K562 (cell line): Measurements from ENCODE around the gene SPRTN. TPM values are rescaled to one million over a fixed set of nuclear protein-coding genes. Genes with fewer than 3 reads are reported as not detected.

Source experiments
- ATAC-seq: fragments of 200-7000 bp; cut with Tn5 transposase; 3 replicates; pipeline ENCODE4 v1.9.1; 2020; ENCODE audit warnings: moderate library complexity
- BruUV-seq: library from RNA; stranded (reverse); fragments of 400-500 nt; replicated peaks from 2 replicates; lab custom pipeline; 2021; lab: Mats Ljungman, UMichigan
- CTCF ChIA-PET: fragments of 300-600 bp; formaldehyde crosslinking; extraction: SDS; loops from one replicate; lab custom pipeline; 2021; ENCODE audit warnings: low intra/inter-chr PET ratio; lab: Yijun Ruan, JAX
- POLR2A ChIA-PET: fragments of 300-600, 350-650 bp; sonication (Branson Sonifier 250); formaldehyde crosslinking; extraction: SDS; loops from one replicate; lab custom pipeline; 2021; ENCODE audit warnings: antibody characterized with exemption, inconsistent platforms; lab: Yijun Ruan, JAX
- DNase-seq, 4 experiments: peaks; one replicate each; pipeline versions ENCODE4 v3.0.0 to v3.0.0-alpha.2; 2011 to 2018; ENCODE audit warnings: low spot score in 3 of 4, mixed read lengths in 3 of 4; ENCODE audit errors: extremely low read depth in 1 of 4
- FAIRE-seq: peaks from 2 replicates; lab custom pipeline; 2011; peaks lifted over from hg19 to GRCh38; lab: Jason Lieb, UNC
- H2AFZ ChIP-seq: 2 replicates; pipeline ENCODE4 v1.6.0; 2011; ENCODE audit warnings: low read depth, low read length, control low read depth, inconsistent platforms
- H3K27ac ChIP-seq: fragments of 200-600 bp; 3 replicates; pipeline ENCODE4 v1.8.0; 2011; ENCODE audit warnings: low read depth, mild to moderate bottlenecking, control low read depth, inconsistent platforms, low read length, moderate library complexity, mixed read lengths; ENCODE audit errors: extremely low read depth
- H3K27me3 ChIP-seq, 2 experiments: fragments of 300-600 bp in 1 of 2; 2 replicates in 1 of 2; 3 replicates in 1 of 2; pipeline versions ENCODE4 v1.6.0 to v1.8.0; 2011; ENCODE audit warnings: inconsistent platforms in 2 of 2, low read length in 2 of 2, mild to moderate bottlenecking in 1 of 2, mixed read lengths in 1 of 2, moderate library complexity in 1 of 2; ENCODE audit not compliant: control insufficient read depth in 2 of 2, insufficient read depth in 2 of 2
- H3K36me3 ChIP-seq: fragments of 300-600 bp; 3 replicates; pipeline ENCODE4 v1.8.0; 2011; ENCODE audit warnings: mild to moderate bottlenecking, low read length, inconsistent platforms; ENCODE audit not compliant: control insufficient read depth, insufficient read depth
- H3K4me1 ChIP-seq, 2 experiments: fragments of 200-600 bp in 1 of 2; replicated peaks in 1 of 2; 2 replicates in 1 of 2; 3 replicates in 1 of 2; pipeline versions ENCODE4 v1.5.1 to v1.8.0; 2011; ENCODE audit warnings: inconsistent platforms in 2 of 2, low read length in 2 of 2, mild to moderate bottlenecking in 1 of 2, mixed read lengths in 1 of 2, moderate library complexity in 1 of 2; ENCODE audit not compliant: control insufficient read depth in 2 of 2, insufficient read depth in 2 of 2
- H3K4me2 ChIP-seq: 2 replicates; pipeline ENCODE4 v1.6.1; 2011; ENCODE audit warnings: low read length, control low read depth, inconsistent platforms, mixed read lengths; ENCODE audit not compliant: insufficient read depth
- H3K4me3 ChIP-seq: fragments of 200-600 bp; sonication (generic), shearing (Covaris generic); 2 replicates; pipeline ENCODE4 v1.5.1; 2016; ENCODE audit warnings: control low read depth, inconsistent platforms
- H3K79me2 ChIP-seq: fragments of 200-600 bp; 3 replicates; pipeline ENCODE4 v1.8.0; 2011; ENCODE audit warnings: low read length, inconsistent platforms; ENCODE audit not compliant: control insufficient read depth, insufficient read depth
- H3K9ac ChIP-seq, 2 experiments: 2 replicates each; pipeline versions ENCODE4 v1.6.0 to v1.6.1; 2011; ENCODE audit warnings: low read depth in 2 of 2, low read length in 2 of 2, control low read depth in 1 of 2, inconsistent platforms in 1 of 2, mild to moderate bottlenecking in 1 of 2, mixed read lengths in 1 of 2; ENCODE audit not compliant: insufficient read depth in 1 of 2
- H3K9me1 ChIP-seq: one replicate; pipeline ENCODE4 v1.6.0; 2011; ENCODE audit warnings: inconsistent platforms, mild to moderate bottlenecking, low read length, moderate library complexity; ENCODE audit not compliant: control insufficient read depth, insufficient read depth
- H3K9me3 ChIP-seq: replicated peaks from 2 replicates; pipeline ENCODE4 v1.5.1; 2011; ENCODE audit warnings: low read depth, low read length, inconsistent platforms; ENCODE audit not compliant: control insufficient read depth, insufficient read depth
- H4K20me1 ChIP-seq: replicated peaks from 2 replicates; pipeline ENCODE4 v1.6.1; 2011; ENCODE audit warnings: low read length, inconsistent platforms, mixed read lengths; ENCODE audit not compliant: control insufficient read depth, insufficient read depth
- ASH1L ChIP-seq: fragments of 450-650 bp; IDR thresholded peaks from 2 replicates; pipeline ENCODE4 v1.6.1; 2018; ENCODE audit warnings: borderline replicate concordance, mild to moderate bottlenecking, low read depth; ENCODE audit not compliant: partially characterized antibody
- FOXK1 ChIP-seq: sonication (generic); formaldehyde crosslinking; IDR thresholded peaks from 2 replicates; pipeline ENCODE4 v1.8.0; 2022; ENCODE audit warnings: missing genetic modification reagents, mild to moderate bottlenecking, borderline replicate concordance
- NR2C1 ChIP-seq, 2 experiments: fragments of 450-650 bp; IDR thresholded peaks; 2 replicates each; pipeline ENCODE4 v1.6.1; 2017; ENCODE audit warnings: mild to moderate bottlenecking in 2 of 2, antibody characterized with exemption in 1 of 2, inconsistent platforms in 1 of 2, missing compliant biosample characterization in 1 of 2, missing genetic modification characterization in 1 of 2
- WGBS: fragments of 100-300 bp; shearing (Covaris generic); methylation state at CpG from one replicate; pipeline ENCODE4 v1.1.6; 2016; ENCODE audit warnings: low coverage, mixed read lengths; ENCODE audit not compliant: insufficient coverage; ENCODE audit errors: missing lambda C conversion rate; 5-methylcytosine and 5-hydroxymethylcytosine counted together
- in situ Hi-C: fragments of 300-500 bp; cut with MboI; formaldehyde crosslinking; loops from 4 replicates; pipeline ENCODE4 v1.15.0; 2018; ENCODE audit warnings: inconsistent platforms, mixed read lengths
- intact Hi-C: fragments of 100-400 bp; cut with micrococcal nuclease; formaldehyde crosslinking; loops from 2 replicates; pipeline ENCODE4 v1.14.2; 2022
- polyA plus RNA-seq, 8 experiments: library from polyadenylated mRNA; depleted of rRNA in 4 of 8; stranded (reverse) in 5 of 8; unstranded in 3 of 8; fragments of >200 nt; fragmentation: Nextera tagmentation in 2 of 8; fragmentation: Illumina TruSeq in 1 of 8; extraction: Ambion mirVana in 2 of 8; extraction: Trizol in 1 of 8; gene quantifications; 2 replicates each; pipeline versions ENCODE4 v1.2.1 to v1.2.3, GENCODE V29; 2011 to 2014; ENCODE audit warnings: inconsistent platforms in 1 of 8, missing spikeins in 1 of 8
- total RNA-seq, 7 experiments: library from RNA; depleted of rRNA in 6 of 7; stranded (reverse); fragments of >200 nt in 6 of 7; fragmentation: Illumina TruSeq in 2 of 7; extraction: Trizol in 2 of 7; gene quantifications; 2 replicates each; pipeline versions ENCODE4 v1.2.1 to v1.2.3, GENCODE V29; 2011 to 2021; ENCODE audit warnings: low replicate concordance in 1 of 7
- TF ChIP-seq, protein P1 (sequence below): IDR thresholded peaks from 2 replicates; pipeline ENCODE4 v1.6.1; 2016; ENCODE audit warnings: missing genetic modification characterization, missing compliant biosample characterization
- TF ChIP-seq, protein P2 (sequence below), 2 experiments: fragments of 450-650 bp in 1 of 2; sonication (generic) in 1 of 2; formaldehyde crosslinking in 1 of 2; IDR thresholded peaks; 2 replicates each; pipeline versions ENCODE4 v1.7.1 to v1.9.0; 2016 to 2022; ENCODE audit warnings: inconsistent platforms in 1 of 2, mild to moderate bottlenecking in 1 of 2, missing genetic modification reagents in 1 of 2

Gene SPRTN
- total and polyA plus RNA-seq, 9 of the 15 experiments (the other 6 are each of a cell fraction or from before 2014, with no cell fraction given), result 8.1 to 32.5 (median 21.2) TPM

DNA sequence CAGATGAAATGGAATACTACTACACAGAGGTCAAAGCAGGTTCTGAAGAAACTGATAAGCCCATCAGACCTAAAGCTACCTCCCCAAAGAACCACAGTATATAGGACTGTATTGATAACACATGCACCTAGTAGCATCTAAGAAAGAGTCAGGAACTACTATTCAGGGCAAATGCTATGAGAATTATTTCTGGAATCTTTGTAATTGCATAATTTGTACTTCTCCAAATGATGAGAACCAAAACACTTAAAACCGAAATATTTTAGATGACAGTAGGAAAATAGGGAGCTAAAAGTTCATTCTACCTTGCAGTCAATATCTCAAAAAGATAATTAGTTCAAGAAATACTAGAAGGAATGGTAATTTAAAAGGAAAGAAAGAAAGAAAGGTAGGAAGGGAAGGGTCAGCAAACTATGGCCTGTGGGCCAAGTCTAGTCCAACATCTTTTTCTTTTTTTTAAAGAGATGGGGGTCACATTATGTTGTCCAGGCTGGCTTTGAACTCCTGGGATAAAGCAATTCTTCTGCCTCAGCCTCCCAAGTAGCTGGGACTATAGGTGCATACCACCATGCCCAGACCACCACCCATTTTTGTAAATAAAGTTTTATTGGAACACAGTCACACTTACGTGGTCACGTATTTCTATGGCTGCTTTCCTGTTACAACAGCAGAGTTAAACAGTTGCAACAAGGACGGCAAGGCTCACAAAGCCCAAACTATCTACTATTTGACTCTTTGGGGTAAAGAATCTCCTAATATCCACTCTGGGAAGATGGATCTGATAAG is 60.0 kb downstream of the SPRTN start:
- Histone ChIP-seq H3K4me3 (no peak overlapping the region), H3K9ac (no peak overlapping the region), H3K4me1 (peaks cover 0 to 4% of the 10 kb centered on the region in 2 experiments; a peak in 3 of 5 replicates), H3K9me3 (no peaks in the 10 kb centered on the region), H3K4me2 (no peak overlapping the region), H3K79me2 (peaks cover 90% of the 10 kb centered on the region), H3K36me3 (peaks cover 8% of the 10 kb centered on the region; the same call in 1 of the 3 replicates), H3K27ac (no peak overlapping the region), H4K20me1 (peaks cover 19% of the 10 kb centered on the region), H3K27me3 (no peaks in the 10 kb centered on the region), H3K9me1 (no peaks in the 10 kb centered on the region), H2AFZ (no peak overlapping the region)
- ChIA-PET POLR2A (interaction anchor here (0.6 to 1.2 kb wide), 3 partner anchors 9 to 186 kb away, joined by 3 read pairs; no protein-coding TSS in a partner anchor), CTCF (no interaction called here)
- no TSS peak for BruUV-seq
- intact Hi-C loops (no loop called here), in situ Hi-C loops (no loop called here)
- FAIRE-seq, result no peak
- 63% methylated on average over 4 of the region's 4 CpGs for WGBS
- peak in 1 of 4 experiments; percentile 19 for DNase-seq
- no peak for ATAC-seq
- TF ChIP-seq ASH1L, result no peak
- no peak for TF ChIP-seq FOXK1 (CRISPR knock-in tag)
- TF ChIP-seq, protein P1, sequence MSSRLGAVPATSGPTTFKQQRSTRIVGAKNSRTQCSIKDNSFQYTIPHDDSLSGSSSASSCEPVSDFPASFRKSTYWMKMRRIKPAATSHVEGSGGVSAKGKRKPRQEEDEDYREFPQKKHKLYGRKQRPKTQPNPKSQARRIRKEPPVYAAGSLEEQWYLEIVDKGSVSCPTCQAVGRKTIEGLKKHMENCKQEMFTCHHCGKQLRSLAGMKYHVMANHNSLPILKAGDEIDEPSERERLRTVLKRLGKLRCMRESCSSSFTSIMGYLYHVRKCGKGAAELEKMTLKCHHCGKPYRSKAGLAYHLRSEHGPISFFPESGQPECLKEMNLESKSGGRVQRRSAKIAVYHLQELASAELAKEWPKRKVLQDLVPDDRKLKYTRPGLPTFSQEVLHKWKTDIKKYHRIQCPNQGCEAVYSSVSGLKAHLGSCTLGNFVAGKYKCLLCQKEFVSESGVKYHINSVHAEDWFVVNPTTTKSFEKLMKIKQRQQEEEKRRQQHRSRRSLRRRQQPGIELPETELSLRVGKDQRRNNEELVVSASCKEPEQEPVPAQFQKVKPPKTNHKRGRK (tag), result no peak
- TF ChIP-seq, protein P2, sequence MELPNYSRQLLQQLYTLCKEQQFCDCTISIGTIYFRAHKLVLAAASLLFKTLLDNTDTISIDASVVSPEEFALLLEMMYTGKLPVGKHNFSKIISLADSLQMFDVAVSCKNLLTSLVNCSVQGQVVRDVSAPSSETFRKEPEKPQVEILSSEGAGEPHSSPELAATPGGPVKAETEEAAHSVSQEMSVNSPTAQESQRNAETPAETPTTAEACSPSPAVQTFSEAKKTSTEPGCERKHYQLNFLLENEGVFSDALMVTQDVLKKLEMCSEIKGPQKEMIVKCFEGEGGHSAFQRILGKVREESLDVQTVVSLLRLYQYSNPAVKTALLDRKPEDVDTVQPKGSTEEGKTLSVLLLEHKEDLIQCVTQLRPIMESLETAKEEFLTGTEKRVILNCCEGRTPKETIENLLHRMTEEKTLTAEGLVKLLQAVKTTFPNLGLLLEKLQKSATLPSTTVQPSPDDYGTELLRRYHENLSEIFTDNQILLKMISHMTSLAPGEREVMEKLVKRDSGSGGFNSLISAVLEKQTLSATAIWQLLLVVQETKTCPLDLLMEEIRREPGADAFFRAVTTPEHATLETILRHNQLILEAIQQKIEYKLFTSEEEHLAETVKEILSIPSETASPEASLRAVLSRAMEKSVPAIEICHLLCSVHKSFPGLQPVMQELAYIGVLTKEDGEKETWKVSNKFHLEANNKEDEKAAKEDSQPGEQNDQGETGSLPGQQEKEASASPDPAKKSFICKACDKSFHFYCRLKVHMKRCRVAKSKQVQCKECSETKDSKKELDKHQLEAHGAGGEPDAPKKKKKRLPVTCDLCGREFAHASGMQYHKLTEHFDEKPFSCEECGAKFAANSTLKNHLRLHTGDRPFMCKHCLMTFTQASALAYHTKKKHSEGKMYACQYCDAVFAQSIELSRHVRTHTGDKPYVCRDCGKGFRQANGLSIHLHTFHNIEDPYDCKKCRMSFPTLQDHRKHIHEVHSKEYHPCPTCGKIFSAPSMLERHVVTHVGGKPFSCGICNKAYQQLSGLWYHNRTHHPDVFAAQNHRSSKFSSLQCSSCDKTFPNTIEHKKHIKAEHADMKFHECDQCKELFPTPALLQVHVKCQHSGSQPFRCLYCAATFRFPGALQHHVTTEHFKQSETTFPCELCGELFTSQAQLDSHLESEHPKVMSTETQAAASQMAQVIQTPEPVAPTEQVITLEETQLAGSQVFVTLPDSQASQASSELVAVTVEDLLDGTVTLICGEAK (IDR thresholded peaks at IDR 0.05), result peak; percentile 91
- TF ChIP-seq, protein P2 (CRISPR knock-in tag; IDR thresholded peaks at IDR 0.05), result peak; percentile 61
- no peak for TF ChIP-seq NR2C1 (IDR thresholded peaks at IDR 0.05)
- TF ChIP-seq NR2C1 (tag; IDR thresholded peaks at IDR 0.05), result no peak
